Measurements from ENCODE around the gene PSD4.

DNA sequence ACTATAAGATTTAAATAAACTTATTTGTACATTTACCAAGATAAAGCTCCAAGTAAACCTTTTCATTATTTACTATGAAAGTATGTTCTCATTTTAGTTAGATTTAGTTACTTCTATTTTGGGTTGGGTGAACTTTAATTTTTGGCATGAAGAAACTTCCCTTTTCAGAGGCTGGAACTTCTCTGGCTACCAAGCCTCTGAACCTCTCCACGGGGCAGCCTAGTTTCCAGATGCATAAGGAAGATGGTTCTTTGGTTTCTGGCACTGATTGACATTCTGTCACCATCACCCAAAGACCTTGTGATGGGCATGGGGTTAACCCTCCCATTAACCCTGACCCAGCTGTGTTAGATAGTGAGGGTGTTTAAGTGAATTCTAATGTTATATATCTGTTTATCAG lies 17.1 kb downstream of the PSD4 start:
- TF ChIP-seq EP300 (IDR thresholded peaks at IDR 0.05; ENCODE audit: borderline replicate concordance in 1 of 2, low read depth in 1 of 2, low read length in 1 of 2): no peak
- TF ChIP-seq, protein P1, sequence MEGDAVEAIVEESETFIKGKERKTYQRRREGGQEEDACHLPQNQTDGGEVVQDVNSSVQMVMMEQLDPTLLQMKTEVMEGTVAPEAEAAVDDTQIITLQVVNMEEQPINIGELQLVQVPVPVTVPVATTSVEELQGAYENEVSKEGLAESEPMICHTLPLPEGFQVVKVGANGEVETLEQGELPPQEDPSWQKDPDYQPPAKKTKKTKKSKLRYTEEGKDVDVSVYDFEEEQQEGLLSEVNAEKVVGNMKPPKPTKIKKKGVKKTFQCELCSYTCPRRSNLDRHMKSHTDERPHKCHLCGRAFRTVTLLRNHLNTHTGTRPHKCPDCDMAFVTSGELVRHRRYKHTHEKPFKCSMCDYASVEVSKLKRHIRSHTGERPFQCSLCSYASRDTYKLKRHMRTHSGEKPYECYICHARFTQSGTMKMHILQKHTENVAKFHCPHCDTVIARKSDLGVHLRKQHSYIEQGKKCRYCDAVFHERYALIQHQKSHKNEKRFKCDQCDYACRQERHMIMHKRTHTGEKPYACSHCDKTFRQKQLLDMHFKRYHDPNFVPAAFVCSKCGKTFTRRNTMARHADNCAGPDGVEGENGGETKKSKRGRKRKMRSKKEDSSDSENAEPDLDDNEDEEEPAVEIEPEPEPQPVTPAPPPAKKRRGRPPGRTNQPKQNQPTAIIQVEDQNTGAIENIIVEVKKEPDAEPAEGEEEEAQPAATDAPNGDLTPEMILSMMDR (IDR thresholded peaks at IDR 0.05): no peak
- TF ChIP-seq ELF1 (IDR thresholded peaks at IDR 0.05): no peak
- no peak for TF ChIP-seq NRF1 (IDR thresholded peaks at IDR 0.05; ENCODE audit: low read depth, low read length)
- TF ChIP-seq, protein P2, sequence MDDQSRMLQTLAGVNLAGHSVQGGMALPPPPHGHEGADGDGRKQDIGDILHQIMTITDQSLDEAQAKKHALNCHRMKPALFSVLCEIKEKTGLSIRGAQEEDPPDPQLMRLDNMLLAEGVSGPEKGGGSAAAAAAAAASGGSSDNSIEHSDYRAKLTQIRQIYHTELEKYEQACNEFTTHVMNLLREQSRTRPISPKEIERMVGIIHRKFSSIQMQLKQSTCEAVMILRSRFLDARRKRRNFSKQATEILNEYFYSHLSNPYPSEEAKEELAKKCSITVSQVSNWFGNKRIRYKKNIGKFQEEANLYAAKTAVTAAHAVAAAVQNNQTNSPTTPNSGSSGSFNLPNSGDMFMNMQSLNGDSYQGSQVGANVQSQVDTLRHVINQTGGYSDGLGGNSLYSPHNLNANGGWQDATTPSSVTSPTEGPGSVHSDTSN (IDR thresholded peaks at IDR 0.05): no peak
- TF ChIP-seq, protein P3, sequence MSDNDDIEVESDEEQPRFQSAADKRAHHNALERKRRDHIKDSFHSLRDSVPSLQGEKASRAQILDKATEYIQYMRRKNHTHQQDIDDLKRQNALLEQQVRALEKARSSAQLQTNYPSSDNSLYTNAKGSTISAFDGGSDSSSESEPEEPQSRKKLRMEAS (IDR thresholded peaks at IDR 0.05; ENCODE audit: low read depth): no peak
- TF ChIP-seq, protein P4, sequence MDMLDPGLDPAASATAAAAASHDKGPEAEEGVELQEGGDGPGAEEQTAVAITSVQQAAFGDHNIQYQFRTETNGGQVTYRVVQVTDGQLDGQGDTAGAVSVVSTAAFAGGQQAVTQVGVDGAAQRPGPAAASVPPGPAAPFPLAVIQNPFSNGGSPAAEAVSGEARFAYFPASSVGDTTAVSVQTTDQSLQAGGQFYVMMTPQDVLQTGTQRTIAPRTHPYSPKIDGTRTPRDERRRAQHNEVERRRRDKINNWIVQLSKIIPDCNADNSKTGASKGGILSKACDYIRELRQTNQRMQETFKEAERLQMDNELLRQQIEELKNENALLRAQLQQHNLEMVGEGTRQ (IDR thresholded peaks at IDR 0.05; ENCODE audit: borderline replicate concordance, low read depth, low read length): no peak
- TF ChIP-seq, protein P5, sequence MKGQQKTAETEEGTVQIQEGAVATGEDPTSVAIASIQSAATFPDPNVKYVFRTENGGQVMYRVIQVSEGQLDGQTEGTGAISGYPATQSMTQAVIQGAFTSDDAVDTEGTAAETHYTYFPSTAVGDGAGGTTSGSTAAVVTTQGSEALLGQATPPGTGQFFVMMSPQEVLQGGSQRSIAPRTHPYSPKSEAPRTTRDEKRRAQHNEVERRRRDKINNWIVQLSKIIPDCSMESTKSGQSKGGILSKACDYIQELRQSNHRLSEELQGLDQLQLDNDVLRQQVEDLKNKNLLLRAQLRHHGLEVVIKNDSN (IDR thresholded peaks at IDR 0.05; ENCODE audit: borderline replicate concordance, low read depth): no peak
- TF ChIP-seq EZH2phosphoT487 (IDR thresholded peaks at IDR 0.05; ENCODE audit: borderline replicate concordance, low read depth): no peak
- TF ChIP-seq, protein P6, sequence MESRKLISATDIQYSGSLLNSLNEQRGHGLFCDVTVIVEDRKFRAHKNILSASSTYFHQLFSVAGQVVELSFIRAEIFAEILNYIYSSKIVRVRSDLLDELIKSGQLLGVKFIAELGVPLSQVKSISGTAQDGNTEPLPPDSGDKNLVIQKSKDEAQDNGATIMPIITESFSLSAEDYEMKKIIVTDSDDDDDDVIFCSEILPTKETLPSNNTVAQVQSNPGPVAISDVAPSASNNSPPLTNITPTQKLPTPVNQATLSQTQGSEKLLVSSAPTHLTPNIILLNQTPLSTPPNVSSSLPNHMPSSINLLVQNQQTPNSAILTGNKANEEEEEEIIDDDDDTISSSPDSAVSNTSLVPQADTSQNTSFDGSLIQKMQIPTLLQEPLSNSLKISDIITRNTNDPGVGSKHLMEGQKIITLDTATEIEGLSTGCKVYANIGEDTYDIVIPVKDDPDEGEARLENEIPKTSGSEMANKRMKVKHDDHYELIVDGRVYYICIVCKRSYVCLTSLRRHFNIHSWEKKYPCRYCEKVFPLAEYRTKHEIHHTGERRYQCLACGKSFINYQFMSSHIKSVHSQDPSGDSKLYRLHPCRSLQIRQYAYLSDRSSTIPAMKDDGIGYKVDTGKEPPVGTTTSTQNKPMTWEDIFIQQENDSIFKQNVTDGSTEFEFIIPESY (IDR thresholded peaks at IDR 0.05; ENCODE audit: borderline replicate concordance, low read depth): no peak

Measured in SK-N-SH (cell line).